IPS-18c (cell line): ENCODE data around the gene ARMC5.
A peak's percentile ranks its signal among the peaks of the same experiment; 100 is the strongest.
"Not testable (repeated sequence)": the region's sequence is repeated elsewhere in the genome, so short reads cannot be mapped to it uniquely, and the experiment has no call there.

Experiments
- H3K4me3 ChIP-seq: 2 replicates; pipeline ENCODE4 v1.7.0; 2013; ENCODE audit warnings: low read depth, mild to moderate bottlenecking, low read length, moderate library complexity; ENCODE audit not compliant: insufficient read depth
- H3K9me3 ChIP-seq: one replicate; pipeline ENCODE4 v1.6.1; 2013; ENCODE audit warnings: mild to moderate bottlenecking, low read length, moderate library complexity; ENCODE audit not compliant: control insufficient read depth, insufficient read depth

Gene ARMC5

DNA sequence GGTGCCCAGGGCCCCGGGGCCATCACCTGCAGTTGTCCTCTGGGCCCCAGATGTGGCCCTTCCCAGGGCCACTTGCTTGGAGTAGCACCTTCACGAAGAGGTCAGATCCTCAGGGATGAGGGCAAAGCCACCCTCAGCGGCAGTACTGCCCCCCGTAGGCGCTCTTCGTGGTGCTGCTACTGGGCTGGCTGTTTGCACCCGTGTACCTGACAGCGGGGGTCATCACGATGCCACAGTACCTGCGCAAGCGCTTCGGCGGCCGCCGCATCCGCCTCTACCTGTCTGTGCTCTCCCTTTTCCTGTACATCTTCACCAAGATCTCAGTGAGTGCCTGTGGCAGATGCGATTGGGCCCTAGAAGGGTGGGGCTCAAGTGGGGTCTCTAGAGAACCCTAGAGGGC lies 26.3 kb downstream of the ARMC5 start:
- Histone ChIP-seq H3K4me3 (no peak overlapping the region), H3K9me3 (no peaks in the 10 kb centered on the region)

GRCh38 chr16:31486045-31486444 lies 26.7 kb downstream of the ARMC5 start:
- no peak overlapping the region for H3K4me3 ChIP-seq
- no peaks in the 10 kb centered on the region for H3K9me3 ChIP-seq

- Histone ChIP-seq H3K9me3 (no peaks in the 10 kb centered on the region), H3K4me3 (peak overlapping the region; percentile 53)
Observed at GRCh38 chr16:31487071-31487719, 27.9 kb downstream of the ARMC5 start.

GRCh38 chr16:31487720-31488467 lies 28.6 kb downstream of the ARMC5 start:
- Histone ChIP-seq H3K9me3 (no peaks in the 10 kb centered on the region), H3K4me3 (peak overlapping the region; percentile 53)

- peak overlapping the region; percentile 53 for H3K4me3 ChIP-seq
- H3K9me3 ChIP-seq, result peaks cover 2% of the 10 kb centered on the region
Observed at GRCh38 chr16:31488468-31489297, 29.4 kb downstream of the ARMC5 start.

DNA sequence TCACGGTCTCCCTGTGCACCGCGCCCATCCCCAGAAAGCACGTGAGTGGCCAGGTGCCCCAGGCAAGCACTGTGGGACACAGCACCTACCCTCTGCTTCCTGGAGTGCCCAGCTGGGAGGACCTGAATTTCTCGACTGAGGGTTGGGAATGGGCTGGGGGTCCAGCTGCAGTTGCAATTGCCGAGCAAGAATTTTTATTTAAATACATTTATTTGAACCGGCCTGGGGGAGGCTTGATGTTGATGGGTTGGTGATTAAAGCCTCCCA lies 29.9 kb downstream of the ARMC5 start:
- Histone ChIP-seq H3K9me3 (peaks cover 2% of the 10 kb centered on the region), H3K4me3 (no peak overlapping the region)

DNA sequence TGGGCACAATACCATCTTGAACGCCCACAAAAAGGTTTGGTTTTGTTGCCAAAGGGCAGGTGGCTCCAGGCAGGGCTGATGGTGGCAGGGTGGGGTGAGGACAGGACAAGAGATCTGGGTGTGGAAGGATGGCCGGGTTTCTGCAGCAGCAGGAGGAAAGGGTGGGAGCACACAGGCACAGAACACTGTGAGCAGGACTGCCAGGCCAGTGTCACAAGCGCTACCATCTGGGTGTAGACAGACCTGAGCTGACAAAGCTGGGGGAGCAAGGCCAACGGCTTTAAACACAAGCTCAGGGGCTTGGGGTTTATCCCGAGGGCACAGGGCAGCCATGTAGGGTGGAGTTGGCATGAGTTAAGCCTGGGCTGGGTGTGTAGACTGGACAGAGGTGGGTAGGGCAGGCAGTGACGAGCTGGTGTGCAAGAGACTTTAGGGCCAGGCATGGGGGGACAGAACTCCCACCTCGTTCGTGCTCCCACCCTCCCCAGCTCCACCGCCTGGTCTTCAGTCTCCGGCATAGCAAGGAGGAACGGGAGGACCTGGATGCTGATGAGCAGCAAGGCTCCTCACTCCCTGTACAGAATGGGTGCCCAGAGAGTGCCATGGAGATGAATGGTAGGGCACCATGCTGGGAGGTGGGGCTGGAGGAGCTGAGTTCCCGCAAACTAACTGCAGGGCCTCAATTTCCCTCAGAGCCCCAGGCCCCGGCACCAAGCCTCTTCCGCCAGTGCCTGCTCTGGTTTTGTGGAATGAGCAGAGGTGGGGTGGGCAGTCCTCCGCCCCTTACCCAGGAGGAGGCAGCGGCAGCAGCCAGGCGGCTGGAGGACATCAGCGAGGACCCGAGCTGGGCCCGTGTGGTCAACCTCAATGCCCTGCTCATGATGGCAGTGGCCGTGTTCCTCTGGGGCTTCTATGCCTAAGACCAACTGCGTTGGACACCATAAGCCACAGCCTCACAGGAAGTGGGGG lies 30.6 kb downstream of the ARMC5 start:
- peaks cover 2% of the 10 kb centered on the region for H3K9me3 ChIP-seq
- H3K4me3 ChIP-seq, result no peak overlapping the region

DNA sequence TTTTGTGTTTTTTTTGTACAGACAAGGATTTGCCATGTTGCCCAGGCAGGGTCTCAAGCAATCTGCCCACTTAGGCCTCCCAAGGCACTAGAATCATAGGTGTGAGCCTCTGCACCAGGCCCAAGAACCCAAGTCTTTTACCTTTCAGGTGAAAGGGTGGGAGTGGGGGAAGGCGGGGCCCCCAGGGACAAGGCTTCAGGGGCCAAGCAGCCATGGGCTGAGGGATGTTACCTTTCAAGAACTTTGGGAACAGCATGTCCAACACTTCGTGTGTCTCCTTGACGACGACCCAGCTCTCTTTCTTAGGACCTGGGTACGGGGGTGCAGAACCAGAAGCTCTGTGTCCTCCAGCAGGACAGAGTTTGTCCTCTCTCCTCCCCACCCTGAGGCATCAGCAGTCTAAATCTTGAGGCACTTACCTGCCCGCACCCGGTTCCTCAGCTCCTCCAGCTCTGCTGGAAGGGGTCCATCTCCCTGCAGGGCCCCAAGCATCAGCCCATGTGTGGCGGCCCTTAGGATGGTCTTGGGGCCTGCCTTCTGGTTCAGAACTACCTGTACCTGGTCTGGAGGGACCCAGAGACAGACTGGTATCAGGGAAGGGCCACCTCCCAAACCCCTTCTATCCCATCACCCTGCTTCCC lies 32.6 kb downstream of the ARMC5 start:
- peaks cover 2% of the 10 kb centered on the region for H3K9me3 ChIP-seq
- no peak overlapping the region for H3K4me3 ChIP-seq

- no peak overlapping the region for H3K4me3 ChIP-seq
Observed at GRCh38 chr16:31493506-31494125, 34.3 kb downstream of the ARMC5 start.

DNA sequence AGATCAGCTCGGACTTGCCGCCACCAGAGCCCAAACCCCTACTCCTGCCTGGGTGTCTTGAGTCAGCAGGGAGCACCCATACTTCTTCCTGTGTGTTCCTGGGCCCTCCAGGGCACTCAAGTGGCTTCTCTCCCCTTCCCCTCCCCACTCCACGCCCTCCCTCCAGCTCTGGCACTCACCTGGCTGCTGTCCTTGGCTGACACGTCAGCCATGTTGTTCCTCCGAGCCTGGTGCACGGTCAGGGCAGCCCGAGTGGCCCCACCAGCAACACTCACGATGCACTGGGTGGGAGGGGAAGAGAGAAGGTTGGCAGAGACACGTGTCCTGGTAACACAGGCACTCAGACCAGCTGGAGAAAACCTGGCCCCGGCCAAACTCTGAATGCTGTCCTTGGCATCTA lies 37.4 kb downstream of the ARMC5 start:
- Histone ChIP-seq H3K4me3 (no peak overlapping the region), H3K9me3 (peaks cover 2% of the 10 kb centered on the region)

More at GRCh38 chr16:31493506-31494125, 34.3 kb downstream of the ARMC5 start:
- peaks cover 2% of the 10 kb centered on the region for H3K9me3 ChIP-seq

DNA sequence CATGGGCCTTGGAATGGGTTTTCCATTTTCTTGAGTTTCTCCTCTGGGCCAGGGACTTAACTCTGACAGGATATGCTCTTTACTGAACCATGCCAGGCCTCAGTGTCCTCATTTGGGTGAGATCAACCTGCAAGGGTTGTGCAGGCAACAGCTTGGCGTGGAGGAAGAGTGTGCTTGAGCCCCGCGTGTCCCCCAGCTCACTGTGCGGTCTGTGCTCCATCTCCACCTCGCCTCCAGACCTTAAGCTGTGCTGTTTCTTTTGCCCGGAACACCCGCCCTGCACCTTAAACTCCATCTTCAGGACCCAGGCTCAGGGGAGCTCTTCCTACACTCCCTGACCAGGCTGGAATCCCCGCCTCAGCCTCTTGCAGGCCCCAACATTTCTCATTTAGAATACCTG lies 39.2 kb downstream of the ARMC5 start:
- no peaks in the 10 kb centered on the region for H3K9me3 ChIP-seq
- H3K4me3 ChIP-seq, result no peak overlapping the region

DNA sequence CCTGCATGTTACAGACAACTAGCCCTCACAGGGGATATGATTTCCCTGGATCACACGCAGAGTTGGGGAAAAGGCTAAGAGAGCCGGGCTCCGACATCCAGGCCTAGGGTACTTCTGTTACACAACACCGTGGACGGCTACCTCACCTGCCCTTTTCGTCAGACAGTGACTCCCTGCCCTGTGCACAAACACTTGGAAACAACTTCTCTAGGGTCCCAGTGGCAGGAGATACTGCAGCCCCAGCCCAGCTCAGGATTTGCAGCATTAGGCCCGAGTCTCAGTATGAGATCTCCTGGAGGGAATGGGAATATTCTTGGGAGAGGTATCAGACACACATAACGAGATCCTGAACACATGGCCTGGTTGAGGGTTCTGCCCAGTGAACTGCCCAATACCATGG lies 40.6 kb downstream of the ARMC5 start:
- no peaks in the 10 kb centered on the region for H3K9me3 ChIP-seq

GRCh38 chr16:31501226-31501965 lies 42.1 kb downstream of the ARMC5 start:
- Histone ChIP-seq H3K9me3 (no peaks in the 10 kb centered on the region), H3K4me3 (no peak overlapping the region)

More for the DNA sequence above, 40.6 kb downstream of the ARMC5 start:
- no peak overlapping the region for H3K4me3 ChIP-seq

DNA sequence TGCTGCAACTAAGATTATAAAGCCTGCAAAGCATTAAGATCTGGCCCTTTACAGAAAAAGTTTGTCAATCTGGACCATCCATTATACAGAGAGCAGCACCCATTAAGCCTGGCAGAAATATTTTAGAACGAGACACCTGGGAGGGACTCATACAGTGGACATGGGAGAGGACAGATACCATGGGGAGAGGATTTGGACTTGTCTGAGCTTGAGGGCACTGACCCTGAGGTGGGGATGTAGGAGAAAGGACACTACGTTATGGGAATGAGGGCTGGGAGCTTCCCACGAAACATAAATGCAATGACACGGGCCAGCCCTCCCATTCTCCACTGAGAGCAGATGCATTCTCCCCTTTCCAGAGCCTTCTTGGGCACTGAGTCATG lies 42.7 kb downstream of the ARMC5 start:
- H3K4me3 ChIP-seq, result no peak overlapping the region
- no peaks in the 10 kb centered on the region for H3K9me3 ChIP-seq

DNA sequence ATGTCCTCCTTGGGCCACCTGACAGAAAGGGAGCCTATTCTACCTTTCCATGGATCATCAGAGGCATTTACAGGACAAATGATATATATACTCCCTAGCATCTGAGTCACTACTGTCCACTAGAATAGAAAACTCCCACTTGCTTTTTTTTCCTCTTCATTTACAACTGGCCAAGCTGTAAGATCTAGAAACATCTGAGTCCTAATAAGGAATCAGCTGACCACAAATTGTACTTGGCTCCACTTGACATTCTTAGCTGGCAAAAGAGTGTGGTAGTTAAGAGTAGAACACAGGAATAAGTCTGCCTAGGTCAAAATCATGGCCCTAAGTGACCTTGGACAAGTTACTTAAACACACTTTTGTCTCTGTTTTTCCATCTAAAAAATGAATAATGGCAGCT lies 43.7 kb downstream of the ARMC5 start:
- H3K9me3 ChIP-seq, result no peaks in the 10 kb centered on the region
- H3K4me3 ChIP-seq, result no peak overlapping the region

- H3K4me3 ChIP-seq, result not testable (repeated sequence)
Observed at GRCh38 chr16:31503555-31503954, 44.3 kb downstream of the ARMC5 start.

More at GRCh38 chr16:31503555-31503954, 44.3 kb downstream of the ARMC5 start:
- H3K9me3 ChIP-seq, result not testable (repeated sequence)
